Hypothalamus (tissue), 51 donors: Measurements from ENCODE around the gene ATG16L1.
A peak's percentile ranks its signal among the peaks of the same experiment; 100 is the strongest.

Experiments used
- DNase-seq, 51 donors: peaks; one replicate each; lab custom pipeline; 2025; lab: John Stamatoyannopoulos, UW

Gene ATG16L1

GRCh38 chr2:233287871-233288270 lies 36.4 kb downstream of the ATG16L1 start:
- no peak for DNase-seq

- DNase-seq: peak in 18 of 51 donors; percentile 6 to 56 (median 24)
These were observed 37.2 kb downstream of the ATG16L1 start for GRCh38 chr2:233288663-233289062.

- peak in 23 of 51 donors; percentile 5 to 53 (median 24) for DNase-seq
These were observed 38.2 kb downstream of the ATG16L1 start for GRCh38 chr2:233289648-233290047.

GRCh38 chr2:233290051-233290845 lies 38.8 kb downstream of the ATG16L1 start:
- no peak for DNase-seq

GRCh38 chr2:233295891-233296290 lies 44.4 kb downstream of the ATG16L1 start:
- no peak for DNase-seq

- DNase-seq: no peak
These were observed 45.6 kb downstream of the ATG16L1 start for GRCh38 chr2:233297076-233297475.

- no peak for DNase-seq
These were observed 48.9 kb downstream of the ATG16L1 start for GRCh38 chr2:233300401-233300800.

- DNase-seq: no peak
These were observed 49.8 kb downstream of the ATG16L1 start for GRCh38 chr2:233301248-233301647.

- no peak for DNase-seq
These were observed 50.3 kb downstream of the ATG16L1 start for GRCh38 chr2:233301811-233302210.

- no peak for DNase-seq
These were observed 51.8 kb downstream of the ATG16L1 start for GRCh38 chr2:233303252-233303651.

GRCh38 chr2:233307565-233307964 lies 56.1 kb downstream of the ATG16L1 start, which contains the start of gene SAG:
SAG (plus strand) TSS chr2:233307816; CDS start chr2:233309190, 1,374 bp downstream.
- no peak for DNase-seq

- DNase-seq: no peak
These were observed 59.9 kb downstream of the ATG16L1 start for GRCh38 chr2:233311241-233311926.

GRCh38 chr2:233312874-233313273 lies 61.4 kb downstream of the ATG16L1 start:
- DNase-seq: no peak

GRCh38 chr2:233314180-233314925 lies 62.9 kb downstream of the ATG16L1 start:
- DNase-seq: no peak

- DNase-seq: no peak
These were observed 65.9 kb downstream of the ATG16L1 start for GRCh38 chr2:233317196-233317943.

GRCh38 chr2:233319256-233319655 lies 67.8 kb downstream of the ATG16L1 start:
- DNase-seq: peak in 1 of 51 donors; percentile 38

- DNase-seq: no peak
These were observed 69.0 kb downstream of the ATG16L1 start for GRCh38 chr2:233320470-233320869.

GRCh38 chr2:233321166-233321565 lies 69.7 kb downstream of the ATG16L1 start:
- DNase-seq: no peak

- DNase-seq: no peak
These were observed 72.4 kb downstream of the ATG16L1 start for GRCh38 chr2:233323851-233324250.

GRCh38 chr2:233325256-233325655 lies 73.8 kb downstream of the ATG16L1 start:
- DNase-seq: no peak
